PC-9 (cell line): ENCODE data around the gene PEX13. TPM values are rescaled to one million over a fixed set of nuclear protein-coding genes. Genes with fewer than 3 reads are reported as not detected.

Source experiments
- BruUV-seq: library from RNA; stranded (reverse); fragments of 400-500 nt; replicated peaks from 2 replicates; lab custom pipeline; 2021; lab: Mats Ljungman, UMichigan
- CTCF ChIA-PET: fragments of 300-600 bp; sonication (Branson Sonifier 250); formaldehyde crosslinking; loops from one replicate; lab custom pipeline; 2022; ENCODE audit warnings: antibody characterized with exemption; lab: Charles Lee
- POLR2A ChIA-PET: fragments of 300-600 bp; sonication (Branson Sonifier 250); formaldehyde crosslinking; loops from one replicate; lab custom pipeline; 2022; ENCODE audit warnings: antibody characterized with exemption; ENCODE audit not compliant: unreplicated experiment; lab: Charles Lee
- DNase-seq, 2 experiments: peaks; one replicate each; pipeline versions ENCODE4 v3.0.0 to v3.0.0-alpha.2; 2015 to 2022; ENCODE audit warnings: mixed read lengths in 1 of 2
- H2AFZ ChIP-seq: fragments of 200-600 bp; sonication (generic); 2 replicates; pipeline ENCODE4 v1.8.1; 2017; ENCODE audit warnings: antibody characterized with exemption
- H3F3A ChIP-seq: fragments of 200-600 bp; sonication (generic); 2 replicates; pipeline ENCODE4 v1.8.1; 2017; ENCODE audit warnings: antibody characterized with exemption, mild to moderate bottlenecking, low read depth; ENCODE audit not compliant: insufficient read depth
- H3K27ac ChIP-seq: fragments of 200-600 bp; sonication (generic); 2 replicates; pipeline ENCODE4 v1.6.1; 2016; ENCODE audit warnings: mixed run types
- H3K27me3 ChIP-seq: fragments of 200-600 bp; sonication (generic); 2 replicates; pipeline ENCODE4 v1.6.1; 2016; ENCODE audit warnings: low read depth, mixed run types; ENCODE audit not compliant: insufficient read depth
- H3K36me3 ChIP-seq: fragments of 200-600 bp; sonication (generic); 2 replicates; pipeline ENCODE4 v1.6.1; 2016; ENCODE audit warnings: low read depth, mixed run types
- H3K4me1 ChIP-seq: fragments of 200-600 bp; sonication (generic); replicated peaks from 2 replicates; pipeline ENCODE4 v1.6.1; 2016; ENCODE audit warnings: mixed run types; ENCODE audit not compliant: insufficient read depth
- H3K4me2 ChIP-seq: fragments of 200-600 bp; sonication (generic); 2 replicates; pipeline ENCODE4 v1.6.1; 2017; ENCODE audit warnings: mixed run types
- H3K4me3 ChIP-seq: fragments of 200-600 bp; sonication (generic); 2 replicates; pipeline ENCODE4 v1.6.1; 2016; ENCODE audit warnings: mixed run types
- H3K79me2 ChIP-seq: fragments of 200-600 bp; sonication (generic); 2 replicates; pipeline ENCODE4 v1.6.1; 2017; ENCODE audit warnings: low read depth, mixed run types
- H3K9me2 ChIP-seq: fragments of 200-600 bp; sonication (generic); 2 replicates; pipeline ENCODE4 v1.8.1; 2017; ENCODE audit warnings: mild to moderate bottlenecking; ENCODE audit not compliant: insufficient read depth
- H3K9me3 ChIP-seq: fragments of 200-600 bp; sonication (generic); 2 replicates; pipeline ENCODE4 v1.8.1; 2016; ENCODE audit warnings: low read depth; ENCODE audit not compliant: insufficient read depth
- H4K20me1 ChIP-seq: fragments of 200-600 bp; sonication (generic); 2 replicates; pipeline ENCODE4 v1.8.1; 2017; ENCODE audit not compliant: insufficient read depth
- EZH2 ChIP-seq: fragments of 200-600 bp; sonication (generic); IDR thresholded peaks from 2 replicates; pipeline ENCODE4 v1.8.0; 2017; ENCODE audit warnings: antibody characterized with exemption, low read depth
- intact Hi-C: fragments of 100-400 bp; cut with micrococcal nuclease; formaldehyde crosslinking; loops from one replicate; pipeline ENCODE4 v1.10.0; 2022; ENCODE audit not compliant: unreplicated experiment
- total RNA-seq: library from RNA; stranded (reverse); gene quantifications from 2 replicates; pipeline ENCODE4 v1.2.3, GENCODE V29; 2021
- TF ChIP-seq, protein P1 (sequence below): fragments of 200-600 bp; sonication (generic); conservative IDR thresholded peaks from 2 replicates; pipeline ENCODE4 v1.6.1; 2017; ENCODE audit warnings: mixed run types, antibody characterized with exemption, mild to moderate bottlenecking, moderate library complexity

Gene PEX13
- total RNA-seq, 1 experiment from 2014 or later, result 32.4 TPM

DNA sequence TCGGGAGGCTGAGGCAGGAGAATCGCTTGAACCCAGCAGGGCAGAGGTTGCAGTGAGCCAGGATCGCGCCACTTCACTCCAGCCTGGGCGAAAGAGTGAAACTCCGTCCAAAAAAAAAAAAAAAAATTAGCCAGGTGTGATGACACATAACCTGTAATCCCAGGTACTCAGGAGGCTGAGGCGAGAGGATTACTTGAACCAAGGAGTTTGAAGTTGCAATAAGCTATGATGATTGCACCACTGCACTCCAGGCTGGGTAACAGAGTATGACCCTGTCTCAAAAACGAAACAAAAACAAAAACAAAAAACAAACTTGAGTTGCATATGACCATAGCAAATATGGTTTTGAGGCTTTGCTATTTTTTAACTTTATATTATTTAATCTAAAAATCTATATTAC, 74.0 kb downstream of the PEX13 start:
- no peaks in the 10 kb centered on the region for H3K4me1 ChIP-seq
- H2AFZ ChIP-seq, result no peak overlapping the region
- CTCF ChIA-PET, result interaction anchor here (0.7 kb wide), 1 partner anchor 1411 kb away, joined by 9 read pairs; no protein-coding TSS in a partner anchor
- no peaks in the 10 kb centered on the region for H3F3A ChIP-seq
- no peak overlapping the region for H3K27ac ChIP-seq
- H3K4me2 ChIP-seq, result no peak overlapping the region
- intact Hi-C loops, result no loop called here
- no peaks in the 10 kb centered on the region for H3K79me2 ChIP-seq
- H3K9me2 ChIP-seq, result no peaks in the 10 kb centered on the region
- TF ChIP-seq EZH2, result no peak
- TF ChIP-seq, protein P1, sequence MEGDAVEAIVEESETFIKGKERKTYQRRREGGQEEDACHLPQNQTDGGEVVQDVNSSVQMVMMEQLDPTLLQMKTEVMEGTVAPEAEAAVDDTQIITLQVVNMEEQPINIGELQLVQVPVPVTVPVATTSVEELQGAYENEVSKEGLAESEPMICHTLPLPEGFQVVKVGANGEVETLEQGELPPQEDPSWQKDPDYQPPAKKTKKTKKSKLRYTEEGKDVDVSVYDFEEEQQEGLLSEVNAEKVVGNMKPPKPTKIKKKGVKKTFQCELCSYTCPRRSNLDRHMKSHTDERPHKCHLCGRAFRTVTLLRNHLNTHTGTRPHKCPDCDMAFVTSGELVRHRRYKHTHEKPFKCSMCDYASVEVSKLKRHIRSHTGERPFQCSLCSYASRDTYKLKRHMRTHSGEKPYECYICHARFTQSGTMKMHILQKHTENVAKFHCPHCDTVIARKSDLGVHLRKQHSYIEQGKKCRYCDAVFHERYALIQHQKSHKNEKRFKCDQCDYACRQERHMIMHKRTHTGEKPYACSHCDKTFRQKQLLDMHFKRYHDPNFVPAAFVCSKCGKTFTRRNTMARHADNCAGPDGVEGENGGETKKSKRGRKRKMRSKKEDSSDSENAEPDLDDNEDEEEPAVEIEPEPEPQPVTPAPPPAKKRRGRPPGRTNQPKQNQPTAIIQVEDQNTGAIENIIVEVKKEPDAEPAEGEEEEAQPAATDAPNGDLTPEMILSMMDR, result no peak
- no peaks in the 10 kb centered on the region for H4K20me1 ChIP-seq
- no peak for DNase-seq
- POLR2A ChIA-PET, result no interaction called here
- no peaks in the 10 kb centered on the region for H3K27me3 ChIP-seq
- no peaks in the 10 kb centered on the region for H3K9me3 ChIP-seq
- H3K36me3 ChIP-seq, result peaks cover 2% of the 10 kb centered on the region; the same call in 1 of the 2 replicates
- BruUV-seq, result no TSS peak
- H3K4me3 ChIP-seq, result no peak overlapping the region

DNA sequence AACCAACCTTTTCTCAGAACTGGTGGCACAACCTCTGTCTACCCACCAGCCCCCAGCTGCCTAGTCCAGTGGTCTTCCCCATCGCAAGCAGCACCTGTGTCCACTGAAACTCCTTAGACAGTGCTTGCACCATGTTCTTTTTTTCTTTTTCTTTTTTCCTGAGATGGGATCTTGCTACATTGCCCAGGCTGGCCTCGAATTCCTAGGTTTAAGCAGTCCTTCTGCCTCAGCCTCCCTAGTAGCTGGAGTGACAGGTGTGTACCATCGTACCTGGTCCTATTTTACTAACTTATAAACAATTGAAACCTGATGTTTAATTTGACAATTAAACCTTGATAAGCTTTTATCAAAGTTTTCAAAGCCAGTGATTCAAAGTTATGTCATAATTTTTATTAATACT, 78.9 kb downstream of the PEX13 start:
- Histone ChIP-seq H3F3A (no peaks in the 10 kb centered on the region), H3K36me3 (no peaks in the 10 kb centered on the region), H3K27ac (no peak overlapping the region), H4K20me1 (no peaks in the 10 kb centered on the region), H3K4me1 (no peaks in the 10 kb centered on the region), H3K27me3 (no peaks in the 10 kb centered on the region), H3K79me2 (no peaks in the 10 kb centered on the region), H3K9me2 (no peaks in the 10 kb centered on the region), H2AFZ (no peak overlapping the region), H3K4me3 (no peak overlapping the region), H3K9me3 (no peaks in the 10 kb centered on the region), H3K4me2 (no peak overlapping the region)
- TF ChIP-seq, protein P1, result no peak
- no peak for TF ChIP-seq EZH2
- CTCF ChIA-PET, result no interaction called here
- POLR2A ChIA-PET, result no interaction called here
- intact Hi-C loops, result no loop called here
- no TSS peak for BruUV-seq
- no peak for DNase-seq

DNA sequence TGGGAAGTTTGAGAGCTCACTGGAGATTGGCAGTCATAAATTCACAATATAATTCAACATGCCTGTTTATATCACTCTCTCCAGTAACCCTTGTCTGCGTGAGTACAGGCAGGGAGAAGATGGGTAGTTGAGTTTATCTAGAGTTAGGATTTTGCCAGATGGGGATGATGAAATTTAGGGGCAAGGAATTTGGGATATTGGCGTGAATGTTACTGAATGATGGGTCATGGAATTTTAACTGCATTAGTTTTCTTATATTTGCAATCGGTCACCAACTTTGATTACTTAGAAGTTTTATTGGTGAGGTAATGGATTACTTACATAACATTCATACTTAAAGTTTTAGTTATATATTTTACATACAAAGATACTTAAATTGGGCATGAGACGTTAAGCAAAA, 83.3 kb downstream of the PEX13 start:
- intact Hi-C loops, result no loop called here

More for the DNA sequence above, 83.3 kb downstream of the PEX13 start:
- POLR2A ChIA-PET, result no interaction called here
- TF ChIP-seq EZH2, result no peak
- TF ChIP-seq, protein P1, result no peak
- Histone ChIP-seq H3K79me2 (no peaks in the 10 kb centered on the region), H3K9me3 (no peaks in the 10 kb centered on the region), H3K9me2 (no peaks in the 10 kb centered on the region; the same call in 1 of the 2 replicates), H3K4me3 (no peak overlapping the region), H3K27me3 (no peaks in the 10 kb centered on the region), H2AFZ (no peak overlapping the region), H3K4me1 (no peaks in the 10 kb centered on the region), H4K20me1 (no peaks in the 10 kb centered on the region), H3F3A (no peaks in the 10 kb centered on the region), H3K36me3 (no peaks in the 10 kb centered on the region), H3K27ac (no peak overlapping the region), H3K4me2 (no peak overlapping the region)
- CTCF ChIA-PET, result no interaction called here
- BruUV-seq, result no TSS peak
- no peak for DNase-seq

Other genes with a start within 250 kb of the PEX13 start
- 12.5 and 13.3 TPM in 2 replicates for gene REL, start 136.1 kb upstream of the PEX13 start, total RNA-seq
- gene PUS10, start 535 bp downstream of the PEX13 start, total RNA-seq, result 4.5 and 5.1 TPM in 2 replicates
- 12.6 and 13.8 TPM in 2 replicates for gene SANBR, start 48.2 kb downstream of the PEX13 start, total RNA-seq
- gene C2orf74, start 144.5 kb downstream of the PEX13 start, total RNA-seq, result 19.2 and 22.6 TPM in 2 replicates